Keratinocyte (primary cell): ENCODE data around the gene CARTPT.

Experiments used
- EZH2 ChIP-seq: IDR thresholded peaks from one replicate; pipeline ENCODE4 v1.6.1; 2012; ENCODE audit warnings: inconsistent platforms, mild to moderate bottlenecking, low read length, moderate library complexity
- TF ChIP-seq, protein P1 (sequence below), 3 experiments: IDR thresholded peaks in 1 of 3; conservative IDR thresholded peaks in 1 of 3; optimal IDR thresholded peaks in 1 of 3; 2 replicates in 2 of 3; 3 replicates in 1 of 3; pipeline versions ENCODE3 to v1.5.1; 2011; ENCODE audit warnings: low read length in 3 of 3, mild to moderate bottlenecking in 3 of 3, moderate library complexity in 2 of 3, control low read depth in 1 of 3, inconsistent platforms in 1 of 3; ENCODE audit not compliant: insufficient read depth in 2 of 3; ENCODE audit errors: extremely low read depth in 1 of 3

DNA sequence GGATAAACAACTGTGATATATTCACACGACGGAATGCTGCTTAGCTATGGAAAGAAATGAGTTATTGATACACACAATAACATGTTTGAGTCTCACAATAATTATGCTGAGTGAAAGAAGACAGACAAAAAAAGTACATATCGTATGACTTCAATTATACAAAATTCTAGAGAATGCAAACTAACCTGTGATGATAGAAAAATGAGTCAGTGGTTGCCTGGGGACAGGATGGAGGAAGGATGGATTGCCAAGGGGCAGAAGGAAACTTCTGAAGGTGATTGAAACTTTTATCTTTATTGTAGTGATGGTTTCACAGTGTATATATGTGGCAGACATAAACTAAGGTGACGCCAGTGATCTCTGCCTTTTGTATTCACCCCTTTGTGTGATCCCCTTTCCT is 7.5 kb upstream of the CARTPT start:
- TF ChIP-seq, protein P1, sequence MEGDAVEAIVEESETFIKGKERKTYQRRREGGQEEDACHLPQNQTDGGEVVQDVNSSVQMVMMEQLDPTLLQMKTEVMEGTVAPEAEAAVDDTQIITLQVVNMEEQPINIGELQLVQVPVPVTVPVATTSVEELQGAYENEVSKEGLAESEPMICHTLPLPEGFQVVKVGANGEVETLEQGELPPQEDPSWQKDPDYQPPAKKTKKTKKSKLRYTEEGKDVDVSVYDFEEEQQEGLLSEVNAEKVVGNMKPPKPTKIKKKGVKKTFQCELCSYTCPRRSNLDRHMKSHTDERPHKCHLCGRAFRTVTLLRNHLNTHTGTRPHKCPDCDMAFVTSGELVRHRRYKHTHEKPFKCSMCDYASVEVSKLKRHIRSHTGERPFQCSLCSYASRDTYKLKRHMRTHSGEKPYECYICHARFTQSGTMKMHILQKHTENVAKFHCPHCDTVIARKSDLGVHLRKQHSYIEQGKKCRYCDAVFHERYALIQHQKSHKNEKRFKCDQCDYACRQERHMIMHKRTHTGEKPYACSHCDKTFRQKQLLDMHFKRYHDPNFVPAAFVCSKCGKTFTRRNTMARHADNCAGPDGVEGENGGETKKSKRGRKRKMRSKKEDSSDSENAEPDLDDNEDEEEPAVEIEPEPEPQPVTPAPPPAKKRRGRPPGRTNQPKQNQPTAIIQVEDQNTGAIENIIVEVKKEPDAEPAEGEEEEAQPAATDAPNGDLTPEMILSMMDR (optimal IDR thresholded peaks at IDR 0.05 in 1 of 3, IDR thresholded peaks at IDR 0.05 in 1 of 3, conservative IDR thresholded peaks at IDR 0.05 in 1 of 3; ENCODE audit: extremely low read depth in 1 of 3, insufficient read depth in 2 of 3, low read length in 3 of 3), result no peak
- TF ChIP-seq EZH2, result no peak
